ENCODE results near the gene PYM1. TPM values are rescaled to one million over a fixed set of nuclear protein-coding genes. Genes with fewer than 3 reads are reported as not detected.

PYM1 gene
- polyA plus RNA-seq, 6 donors from 2014 or later, result 60.7 to 88.1 (median 76.5) TPM

DNA sequence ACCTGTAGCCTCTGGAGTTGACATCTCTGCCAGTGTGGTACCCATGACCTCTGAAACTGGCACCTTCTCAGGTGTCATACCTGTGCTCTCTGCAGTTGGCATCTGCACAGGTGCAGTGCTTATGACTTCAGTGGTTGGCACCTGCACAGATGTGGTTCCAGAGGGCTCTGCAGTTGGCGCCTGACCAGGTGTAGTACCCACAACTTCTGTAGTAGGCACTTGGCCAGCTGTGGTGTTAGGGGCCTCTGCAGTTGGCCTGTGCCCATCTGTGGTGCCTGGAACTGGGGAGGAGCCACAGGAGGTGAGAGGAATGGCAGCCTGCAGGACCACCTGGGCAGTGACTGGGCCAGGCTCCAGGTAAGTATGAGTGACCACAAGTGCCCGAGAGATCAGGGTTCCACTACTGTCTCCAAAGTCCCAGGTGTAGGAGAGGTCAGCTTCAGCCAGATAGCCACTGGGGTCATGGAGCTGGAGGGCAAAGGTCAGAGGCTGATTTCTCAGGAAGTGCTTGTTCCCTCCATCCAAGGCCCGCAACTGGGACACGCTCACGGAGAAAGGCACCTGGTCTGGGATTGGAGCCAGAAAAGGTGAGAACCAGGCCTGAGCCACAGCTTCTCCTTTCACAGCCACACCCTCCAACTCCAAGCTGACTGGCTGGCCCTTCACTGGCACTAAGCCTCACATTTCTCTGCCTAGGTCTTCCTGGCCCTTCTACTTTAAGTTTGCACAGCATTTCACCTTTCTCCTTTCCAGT lies 29.6 kb upstream of the PYM1 start:
- no peaks in the 10 kb centered on the region for H3K9me3 Mint-ChIP-seq
- H3K27me3 Mint-ChIP-seq, result no peaks in the 10 kb centered on the region
- peaks cover 4 to 9% (median 5%) of the 10 kb centered on the region in 3 donors for H3K4me1 Mint-ChIP-seq
- H3K27ac Mint-ChIP-seq, result peak overlapping the region in 3 of 6 donors; percentile 39 to 88 (median 70)
- no peak overlapping the region for H3K4me3 Mint-ChIP-seq
- H3K36me3 Mint-ChIP-seq, result peaks cover 0 to 5% of the 10 kb centered on the region in 2 donors
- no peak for DNase-seq
- no peak for ATAC-seq (ENCODE audit: low read depth in 2 of 2)

DNA sequence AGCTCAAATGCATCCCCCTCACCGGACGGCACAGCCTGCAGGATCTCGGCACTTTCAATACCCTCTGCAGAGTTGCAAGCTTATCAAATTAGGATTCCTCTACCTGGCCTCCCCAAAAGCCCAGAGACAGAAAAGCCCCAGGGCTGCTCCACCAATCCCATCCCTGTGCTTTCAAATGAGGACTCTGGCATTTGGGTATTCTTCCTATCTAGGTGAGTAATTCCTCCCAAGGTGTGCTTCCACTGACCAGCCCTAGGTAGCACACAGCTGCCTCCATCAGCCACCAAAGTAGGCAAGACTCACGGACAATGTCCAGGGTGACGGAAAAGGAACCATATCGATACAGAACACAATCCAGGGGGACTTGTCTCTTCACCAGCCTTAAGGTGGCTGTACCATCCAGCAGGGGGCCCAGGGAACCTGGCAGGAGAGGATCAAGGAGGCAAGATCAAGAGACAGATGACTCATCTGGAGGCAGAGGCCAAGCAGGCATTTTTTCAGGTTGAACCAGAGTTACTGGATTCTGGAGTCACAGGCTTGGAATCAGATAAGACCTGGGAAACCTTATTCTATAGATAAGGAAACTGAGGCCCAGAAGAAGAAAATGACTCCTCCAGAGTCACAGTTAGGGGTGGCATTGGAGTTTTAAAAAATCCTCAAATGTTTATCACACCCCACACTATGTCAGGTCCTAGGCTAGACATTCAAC lies 28.3 kb upstream of the PYM1 start:
- DNase-seq, result no peak
- peak overlapping the region in 1 of 8 donors; percentile 48 for H3K4me3 Mint-ChIP-seq
- peaks cover 0 to 18% of the 10 kb centered on the region in 2 donors for H3K36me3 Mint-ChIP-seq
- H3K9me3 Mint-ChIP-seq, result no peaks in the 10 kb centered on the region
- ATAC-seq (ENCODE audit: low read depth in 2 of 2), result peak in 1 of 2 donors; percentile 30
- no peaks in the 10 kb centered on the region for H3K27me3 Mint-ChIP-seq
- peak overlapping the region in 4 of 6 donors; percentile 33 to 85 (median 61) for H3K27ac Mint-ChIP-seq
- H3K4me1 Mint-ChIP-seq, result peaks cover 4 to 14% (median 10%) of the 10 kb centered on the region in 3 donors

DNA sequence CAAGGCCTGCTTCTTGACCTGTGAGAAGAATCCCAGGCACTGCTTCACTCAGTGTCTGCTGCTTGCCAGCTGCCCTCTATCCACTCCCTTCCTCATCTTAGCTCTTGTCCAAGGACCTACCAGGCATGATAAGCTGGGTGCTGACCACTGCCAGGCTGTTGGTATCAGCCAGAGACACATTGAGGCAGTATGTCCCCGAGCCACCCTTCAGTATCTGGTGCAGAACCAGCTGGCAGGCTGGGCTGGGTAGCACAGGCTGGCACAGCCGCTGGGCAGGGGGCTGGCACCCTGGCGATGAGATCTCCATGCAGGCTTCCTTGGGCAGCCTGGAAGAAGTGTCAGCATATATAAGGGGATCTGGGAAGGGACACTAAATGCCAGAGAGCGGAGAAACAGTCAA lies 27.6 kb upstream of the PYM1 start:
- peaks cover 0 to 18% of the 10 kb centered on the region in 2 donors for H3K36me3 Mint-ChIP-seq
- DNase-seq, result no peak
- no peaks in the 10 kb centered on the region for H3K27me3 Mint-ChIP-seq
- H3K4me1 Mint-ChIP-seq, result peaks cover 4 to 14% (median 10%) of the 10 kb centered on the region in 3 donors
- H3K9me3 Mint-ChIP-seq, result no peaks in the 10 kb centered on the region
- H3K4me3 Mint-ChIP-seq, result peak overlapping the region in 1 of 8 donors; percentile 31
- no peak for ATAC-seq (ENCODE audit: low read depth in 2 of 2)
- H3K27ac Mint-ChIP-seq, result peak overlapping the region in 3 of 6 donors; percentile 29 to 47 (median 41)

DNA sequence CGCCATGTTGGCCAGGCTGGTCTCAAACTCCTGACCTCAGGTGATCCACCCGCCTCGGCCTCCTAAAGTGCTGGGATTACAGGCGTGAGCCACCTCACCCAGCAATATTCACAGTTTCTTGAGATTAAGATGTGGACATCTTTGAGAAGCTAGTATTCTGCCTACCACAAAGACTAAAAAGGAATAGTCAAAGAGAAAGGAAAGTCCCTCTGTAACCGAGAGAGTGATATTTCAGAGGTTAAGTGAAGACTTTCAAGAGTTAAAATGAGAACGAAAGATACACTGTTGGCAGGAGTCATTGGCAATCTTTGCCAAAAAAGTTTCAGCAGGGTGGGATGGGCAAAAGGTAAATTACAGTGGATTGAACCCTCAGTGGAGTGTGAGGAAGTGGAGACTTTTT lies 18.9 kb upstream of the PYM1 start:
- no peak for DNase-seq
- Mint-ChIP-seq H3K27me3 (no peaks in the 10 kb centered on the region), H3K27ac (peak overlapping the region in 1 of 6 donors; percentile 10), H3K4me1 (peaks cover 0 to 15% (median 11%) of the 10 kb centered on the region in 3 donors), H3K36me3 (peaks cover 35 to 37% of the 10 kb centered on the region in 2 donors), H3K9me3 (no peaks in the 10 kb centered on the region), H3K4me3 (no peak overlapping the region)
- ATAC-seq (ENCODE audit: low read depth in 2 of 2), result no peak

DNA sequence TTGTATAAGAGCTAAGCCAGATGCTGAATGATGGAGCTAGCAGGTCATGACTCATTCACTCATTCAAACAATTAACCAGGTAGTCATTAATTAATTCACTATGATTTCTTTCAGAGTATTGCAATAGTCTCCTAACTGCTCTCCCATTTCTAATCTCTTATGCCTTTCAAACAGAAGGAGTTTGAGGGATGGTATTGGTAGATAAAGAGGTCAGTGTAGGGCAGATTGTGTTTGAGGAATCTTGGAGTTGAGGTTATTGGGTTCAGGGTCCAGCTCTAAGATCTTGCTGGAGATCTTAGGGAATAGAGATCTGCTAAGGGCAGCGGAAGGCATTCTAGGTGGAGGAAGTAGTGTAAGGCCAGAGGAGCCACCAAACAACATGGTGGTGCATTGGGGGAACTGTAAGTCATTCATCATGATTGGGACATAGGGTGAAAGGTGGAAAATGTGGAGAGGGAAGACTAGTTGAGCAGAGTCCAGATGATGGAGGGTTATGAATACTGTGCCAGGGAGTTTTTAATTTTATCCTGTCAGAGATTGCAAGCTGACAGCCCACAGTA lies 15.0 kb upstream of the PYM1 start:
- peak overlapping the region in 1 of 8 donors; percentile 4 for H3K4me3 Mint-ChIP-seq
- H3K27me3 Mint-ChIP-seq, result no peaks in the 10 kb centered on the region
- ATAC-seq (ENCODE audit: low read depth in 2 of 2) (no peak), DNase-seq (no peak)
- peaks cover 19 to 24% (median 19%) of the 10 kb centered on the region in 3 donors for H3K4me1 Mint-ChIP-seq
- H3K9me3 Mint-ChIP-seq, result no peaks in the 10 kb centered on the region
- H3K36me3 Mint-ChIP-seq, result peaks cover 37 to 45% of the 10 kb centered on the region in 2 donors
- peak overlapping the region in 3 of 6 donors; percentile 43 to 80 (median 47) for H3K27ac Mint-ChIP-seq

DNA sequence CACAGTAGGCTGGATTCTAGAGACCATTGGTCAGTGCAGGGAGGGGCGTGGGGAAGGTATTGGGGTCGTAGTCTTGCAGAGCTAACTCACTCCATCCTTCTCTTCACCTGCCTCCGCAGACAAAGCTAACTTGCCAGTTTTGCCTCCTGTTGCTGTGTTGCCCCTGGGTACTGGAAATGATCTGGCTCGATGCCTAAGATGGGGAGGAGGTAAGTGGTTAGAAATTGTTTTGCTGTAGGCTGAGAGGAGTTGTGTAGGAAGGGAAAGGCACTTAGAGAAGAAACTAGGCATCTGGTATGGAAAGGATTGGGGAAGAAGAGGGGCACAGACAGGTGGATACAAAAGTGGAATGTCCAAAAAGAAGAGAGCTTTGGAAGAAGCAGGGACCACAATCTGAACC lies 14.4 kb upstream of the PYM1 start:
- peaks cover 15 to 30% (median 25%) of the 10 kb centered on the region in 3 donors for H3K4me1 Mint-ChIP-seq
- ATAC-seq (ENCODE audit: low read depth in 2 of 2) (no peak), DNase-seq (no peak)
- H3K27ac Mint-ChIP-seq, result peak overlapping the region in 2 of 6 donors; percentile 21 to 55
- peaks cover 38 to 51% of the 10 kb centered on the region in 2 donors for H3K36me3 Mint-ChIP-seq
- no peaks in the 10 kb centered on the region for H3K27me3 Mint-ChIP-seq
- no peaks in the 10 kb centered on the region for H3K9me3 Mint-ChIP-seq
- no peak overlapping the region for H3K4me3 Mint-ChIP-seq

DNA sequence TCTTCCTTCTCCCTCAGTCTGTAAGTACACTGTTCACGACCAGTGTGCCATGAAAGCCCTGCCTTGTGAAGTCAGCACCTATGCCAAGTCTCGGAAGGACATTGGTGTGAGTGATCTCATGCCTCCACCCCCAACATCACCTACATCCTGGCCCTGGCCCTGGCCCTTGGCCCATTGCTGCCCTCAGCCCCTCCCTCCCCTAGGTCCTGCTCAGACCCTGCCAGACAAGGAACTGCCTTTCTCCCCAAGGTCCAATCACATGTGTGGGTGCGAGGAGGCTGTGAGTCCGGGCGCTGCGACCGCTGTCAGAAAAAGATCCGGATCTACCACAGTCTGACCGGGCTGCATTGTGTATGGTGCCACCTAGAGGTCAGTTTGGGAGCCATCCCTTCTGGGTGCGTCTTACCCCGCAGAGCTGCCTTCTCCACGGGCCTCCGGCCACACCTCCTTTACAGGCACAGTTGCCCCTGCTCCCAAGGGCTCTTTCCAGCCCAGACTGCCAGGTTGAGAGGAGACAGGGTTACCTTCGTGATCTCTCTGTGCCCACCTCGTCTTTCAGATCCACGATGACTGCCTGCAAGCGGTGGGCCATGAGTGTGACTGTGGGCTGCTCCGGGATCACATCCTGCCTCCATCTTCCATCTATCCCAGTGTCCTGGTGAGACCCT lies 12.5 kb upstream of the PYM1 start:
- Mint-ChIP-seq H3K4me3 (peak overlapping the region in 2 of 8 donors; percentile 12 to 36), H3K27me3 (no peaks in the 10 kb centered on the region), H3K9me3 (no peaks in the 10 kb centered on the region), H3K27ac (peak overlapping the region; percentile 29 to 92 (median 54)), H3K4me1 (peaks cover 23 to 48% (median 35%) of the 10 kb centered on the region in 3 donors), H3K36me3 (peaks cover 39 to 50% of the 10 kb centered on the region in 2 donors)
- peak; percentile 99 to 100 for ATAC-seq (ENCODE audit: low read depth in 2 of 2)
- peak; percentile 81 for DNase-seq

DNA sequence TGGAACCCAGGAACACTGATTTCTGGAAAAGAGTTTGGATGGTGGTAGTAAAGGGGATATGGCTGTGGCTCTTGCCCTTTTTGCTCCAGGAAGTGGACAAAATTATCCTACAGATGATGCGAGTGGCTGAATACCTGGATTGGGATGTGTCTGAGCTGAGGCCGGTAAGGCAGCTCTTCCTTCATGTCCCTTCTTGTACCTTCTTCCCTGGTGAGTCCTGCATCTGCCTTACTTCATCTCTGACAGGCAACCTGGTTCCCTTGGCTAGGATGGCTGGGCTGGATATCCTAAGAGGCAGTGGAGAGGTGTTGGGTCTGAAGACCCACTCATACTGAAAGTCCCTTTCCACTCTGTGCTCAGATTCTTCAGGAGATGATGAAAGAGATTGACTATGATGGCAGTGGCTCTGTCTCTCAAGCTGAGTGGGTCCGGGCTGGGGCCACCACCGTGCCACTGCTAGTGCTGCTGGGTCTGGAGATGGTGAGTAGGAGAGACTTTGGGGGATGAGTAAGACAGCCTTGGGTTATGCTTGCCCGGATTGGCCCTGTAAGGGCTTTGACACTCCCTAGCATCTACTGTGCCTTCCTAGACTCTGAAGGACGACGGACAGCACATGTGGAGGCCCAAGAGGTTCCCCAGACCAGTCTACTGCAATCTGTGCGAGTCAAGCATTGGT lies 11.3 kb upstream of the PYM1 start:
- Mint-ChIP-seq H3K27me3 (no peaks in the 10 kb centered on the region), H3K27ac (peak overlapping the region in 3 of 6 donors; percentile 18 to 84 (median 42)), H3K4me3 (peak overlapping the region in 1 of 8 donors; percentile 44), H3K36me3 (peaks cover 29 to 38% of the 10 kb centered on the region in 2 donors), H3K4me1 (peaks cover 30 to 60% (median 42%) of the 10 kb centered on the region in 3 donors), H3K9me3 (no peaks in the 10 kb centered on the region)
- ATAC-seq (ENCODE audit: low read depth in 2 of 2) (no peak), DNase-seq (no peak)

DNA sequence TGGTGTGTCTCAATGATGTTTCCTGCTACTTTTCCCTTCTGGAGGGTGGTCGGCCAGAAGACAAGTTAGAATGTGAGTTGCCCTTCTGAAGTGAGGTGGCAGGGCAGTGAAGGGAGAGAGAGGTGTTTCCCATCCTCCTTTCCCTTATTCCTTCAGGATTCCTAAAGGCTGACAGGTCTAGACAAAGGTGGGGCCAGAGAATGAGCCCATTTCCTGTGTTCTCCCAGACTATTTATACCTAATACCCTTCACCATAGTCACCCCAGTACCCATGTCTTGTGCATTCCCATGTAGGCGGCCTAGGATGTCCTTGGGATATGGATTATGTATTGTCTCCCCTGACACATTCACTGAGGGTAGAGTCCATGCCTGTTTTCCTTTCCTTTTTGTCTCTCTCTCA lies 10.3 kb upstream of the PYM1 start:
- ATAC-seq (ENCODE audit: low read depth in 2 of 2) (no peak), DNase-seq (no peak)
- no peaks in the 10 kb centered on the region for H3K27me3 Mint-ChIP-seq
- no peak overlapping the region for H3K4me3 Mint-ChIP-seq
- peak overlapping the region in 2 of 6 donors; percentile 18 to 71 for H3K27ac Mint-ChIP-seq
- peaks cover 22 to 38% of the 10 kb centered on the region in 2 donors for H3K36me3 Mint-ChIP-seq
- peaks cover 37 to 65% (median 51%) of the 10 kb centered on the region in 3 donors for H3K4me1 Mint-ChIP-seq
- no peaks in the 10 kb centered on the region for H3K9me3 Mint-ChIP-seq

DNA sequence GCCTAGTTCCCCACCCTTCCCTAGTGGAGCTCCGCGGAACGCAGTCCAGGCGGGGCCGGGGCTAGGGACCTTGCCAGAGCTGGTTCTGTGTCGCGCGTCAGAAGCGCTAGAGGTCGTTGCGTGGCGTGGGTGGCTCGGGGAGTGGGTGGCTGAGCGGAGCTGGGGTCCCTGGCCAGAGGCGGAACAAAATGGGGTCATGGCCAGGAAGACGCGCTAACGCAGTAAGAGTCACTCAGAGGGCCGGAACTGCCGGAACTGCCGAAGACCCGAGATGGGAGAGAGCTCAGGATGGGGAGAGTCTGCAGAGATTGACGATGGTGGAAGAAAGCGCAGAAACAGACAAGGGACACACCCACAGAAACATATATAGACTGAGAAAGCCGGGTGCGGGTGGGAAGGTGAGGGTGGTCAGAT lies 8.1 kb upstream of the PYM1 start:
- peak overlapping the region in 3 of 8 donors; percentile 30 to 44 (median 42) for H3K4me3 Mint-ChIP-seq
- no peaks in the 10 kb centered on the region for H3K27me3 Mint-ChIP-seq
- H3K4me1 Mint-ChIP-seq, result peaks cover 52 to 69% (median 66%) of the 10 kb centered on the region in 3 donors
- no peaks in the 10 kb centered on the region for H3K9me3 Mint-ChIP-seq
- peak overlapping the region in 5 of 6 donors; percentile 47 to 86 (median 57) for H3K27ac Mint-ChIP-seq
- ATAC-seq (ENCODE audit: low read depth in 2 of 2), result no peak
- H3K36me3 Mint-ChIP-seq, result peaks cover 8 to 32% of the 10 kb centered on the region in 2 donors
- no peak for DNase-seq

DNA sequence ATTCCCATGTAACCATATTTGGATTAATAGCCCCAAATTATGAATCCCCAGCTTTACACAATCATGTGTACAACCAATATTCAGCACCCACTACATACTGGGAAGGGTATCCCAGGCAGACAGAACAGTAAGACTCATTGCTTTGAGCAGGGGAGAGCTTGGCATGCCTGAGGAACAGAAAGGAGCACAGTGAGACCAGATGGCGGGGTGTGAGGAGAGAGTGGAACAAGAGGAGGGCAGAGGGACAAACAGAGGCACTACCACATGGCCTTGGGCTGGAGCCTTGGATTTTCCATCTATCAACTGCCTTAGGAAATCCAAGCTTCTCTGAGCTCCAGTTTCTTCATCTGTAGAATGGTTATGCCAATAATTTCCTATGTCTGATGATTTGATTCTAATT lies 7.1 kb upstream of the PYM1 start:
- Mint-ChIP-seq H3K9me3 (no peaks in the 10 kb centered on the region), H3K4me1 (peaks cover 53 to 69% (median 66%) of the 10 kb centered on the region in 3 donors), H3K27ac (peak overlapping the region in 3 of 6 donors; percentile 42 to 75 (median 52)), H3K36me3 (peaks cover 8 to 32% of the 10 kb centered on the region in 2 donors), H3K4me3 (peak overlapping the region in 1 of 8 donors; percentile 71), H3K27me3 (no peaks in the 10 kb centered on the region)
- ATAC-seq (ENCODE audit: low read depth in 2 of 2), result no peak
- no peak for DNase-seq

All from naive B cell (primary cell).